WI38 (cell line): Measurements from ENCODE around the gene MTMR3.
"Not testable (repeated sequence)": the region's sequence is repeated elsewhere in the genome, so short reads cannot be mapped to it uniquely, and the experiment has no call there.

Source experiments
- H3K4me3 ChIP-seq: 2 replicates; pipeline ENCODE4 v1.5.1; 2011; ENCODE audit warnings: low read depth, mild to moderate bottlenecking, control low read depth, low read length
- TF ChIP-seq, protein P1 (sequence below): IDR thresholded peaks from 2 replicates; pipeline ENCODE4 v1.5.1; 2012; ENCODE audit warnings: low read depth, mild to moderate bottlenecking, control low read depth, low read length

Gene MTMR3

DNA sequence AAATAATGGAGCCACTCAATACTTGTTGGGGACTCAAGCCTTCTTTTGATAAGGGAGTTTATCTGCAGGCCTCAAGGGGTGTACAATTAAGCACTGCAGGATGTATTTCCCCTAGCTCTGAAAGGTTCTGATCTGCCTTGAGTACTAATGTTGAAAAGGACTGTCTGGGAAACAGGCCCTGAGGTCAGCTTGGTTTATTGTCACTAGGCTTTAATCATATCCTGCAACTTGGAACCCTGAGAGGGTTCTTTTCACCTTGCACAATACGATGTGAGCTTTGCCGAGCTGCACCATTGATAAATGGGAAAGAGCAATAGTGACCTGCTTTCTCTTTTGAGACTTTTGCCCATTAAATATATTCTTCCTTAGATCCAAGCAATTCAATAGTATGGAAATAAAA lies 165.7 kb downstream of the MTMR3 start:
- TF ChIP-seq, protein P1, sequence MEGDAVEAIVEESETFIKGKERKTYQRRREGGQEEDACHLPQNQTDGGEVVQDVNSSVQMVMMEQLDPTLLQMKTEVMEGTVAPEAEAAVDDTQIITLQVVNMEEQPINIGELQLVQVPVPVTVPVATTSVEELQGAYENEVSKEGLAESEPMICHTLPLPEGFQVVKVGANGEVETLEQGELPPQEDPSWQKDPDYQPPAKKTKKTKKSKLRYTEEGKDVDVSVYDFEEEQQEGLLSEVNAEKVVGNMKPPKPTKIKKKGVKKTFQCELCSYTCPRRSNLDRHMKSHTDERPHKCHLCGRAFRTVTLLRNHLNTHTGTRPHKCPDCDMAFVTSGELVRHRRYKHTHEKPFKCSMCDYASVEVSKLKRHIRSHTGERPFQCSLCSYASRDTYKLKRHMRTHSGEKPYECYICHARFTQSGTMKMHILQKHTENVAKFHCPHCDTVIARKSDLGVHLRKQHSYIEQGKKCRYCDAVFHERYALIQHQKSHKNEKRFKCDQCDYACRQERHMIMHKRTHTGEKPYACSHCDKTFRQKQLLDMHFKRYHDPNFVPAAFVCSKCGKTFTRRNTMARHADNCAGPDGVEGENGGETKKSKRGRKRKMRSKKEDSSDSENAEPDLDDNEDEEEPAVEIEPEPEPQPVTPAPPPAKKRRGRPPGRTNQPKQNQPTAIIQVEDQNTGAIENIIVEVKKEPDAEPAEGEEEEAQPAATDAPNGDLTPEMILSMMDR, result no peak
- no peak overlapping the region for H3K4me3 ChIP-seq

DNA sequence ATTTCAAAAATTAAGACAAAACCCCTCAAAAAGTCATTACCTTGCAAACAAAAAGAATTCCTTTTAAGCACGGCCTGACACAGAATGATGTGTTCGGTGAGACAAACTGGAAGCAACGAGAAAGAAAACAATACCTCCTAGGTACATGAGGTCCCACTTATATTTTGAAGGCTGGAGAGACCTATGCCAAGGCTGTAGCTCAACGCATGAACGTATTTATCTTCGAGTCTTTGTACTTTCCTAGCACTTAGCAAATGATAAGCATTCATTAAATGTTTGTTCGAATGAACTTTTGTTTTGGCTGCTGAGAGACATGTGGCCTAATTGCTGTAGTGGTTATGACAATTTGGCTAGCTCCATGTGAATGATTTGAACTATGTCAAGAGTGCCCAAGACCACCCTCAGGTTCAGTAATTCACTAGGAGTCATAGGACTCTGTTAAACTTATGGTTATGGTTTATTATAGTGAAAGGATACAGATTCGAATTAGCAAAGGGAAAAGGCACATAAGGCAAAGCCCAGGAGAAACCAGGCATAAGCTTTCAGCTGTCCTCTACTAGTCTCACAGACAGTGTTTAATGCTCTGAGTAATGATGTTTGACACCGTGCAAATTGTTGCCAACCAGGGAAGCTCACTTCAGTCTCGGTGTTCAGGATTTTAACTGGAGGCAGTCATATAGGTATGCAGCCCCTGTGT lies 171.2 kb downstream of the MTMR3 start:
- TF ChIP-seq, protein P1, result no peak

DNA sequence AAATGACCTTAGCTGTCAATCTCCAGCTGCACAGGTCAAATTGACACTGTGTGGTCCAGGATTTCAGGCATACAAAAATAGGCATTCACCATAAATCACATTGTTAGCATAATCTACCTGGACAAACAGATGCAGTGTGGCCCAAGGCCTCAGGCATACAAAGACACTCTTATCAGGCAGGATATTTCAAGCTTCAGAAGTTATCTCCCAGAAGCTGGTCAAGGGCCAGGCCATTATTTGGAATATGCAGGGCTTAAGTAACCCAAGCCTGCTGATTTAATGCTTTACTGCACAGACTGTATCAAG lies 171.7 kb downstream of the MTMR3 start:
- no peak overlapping the region for H3K4me3 ChIP-seq
- TF ChIP-seq, protein P1, result no peak

More for the DNA sequence above, 171.2 kb downstream of the MTMR3 start:
- H3K4me3 ChIP-seq, result no peak overlapping the region

- TF ChIP-seq, protein P1, result no peak
Observed at GRCh38 chr22:30056015-30056414, 173.0 kb downstream of the MTMR3 start.

GRCh38 chr22:30057375-30057774 lies 174.4 kb downstream of the MTMR3 start:
- TF ChIP-seq, protein P1, result no peak
- no peak overlapping the region for H3K4me3 ChIP-seq

More at GRCh38 chr22:30056015-30056414, 173.0 kb downstream of the MTMR3 start:
- H3K4me3 ChIP-seq, result no peak overlapping the region

DNA sequence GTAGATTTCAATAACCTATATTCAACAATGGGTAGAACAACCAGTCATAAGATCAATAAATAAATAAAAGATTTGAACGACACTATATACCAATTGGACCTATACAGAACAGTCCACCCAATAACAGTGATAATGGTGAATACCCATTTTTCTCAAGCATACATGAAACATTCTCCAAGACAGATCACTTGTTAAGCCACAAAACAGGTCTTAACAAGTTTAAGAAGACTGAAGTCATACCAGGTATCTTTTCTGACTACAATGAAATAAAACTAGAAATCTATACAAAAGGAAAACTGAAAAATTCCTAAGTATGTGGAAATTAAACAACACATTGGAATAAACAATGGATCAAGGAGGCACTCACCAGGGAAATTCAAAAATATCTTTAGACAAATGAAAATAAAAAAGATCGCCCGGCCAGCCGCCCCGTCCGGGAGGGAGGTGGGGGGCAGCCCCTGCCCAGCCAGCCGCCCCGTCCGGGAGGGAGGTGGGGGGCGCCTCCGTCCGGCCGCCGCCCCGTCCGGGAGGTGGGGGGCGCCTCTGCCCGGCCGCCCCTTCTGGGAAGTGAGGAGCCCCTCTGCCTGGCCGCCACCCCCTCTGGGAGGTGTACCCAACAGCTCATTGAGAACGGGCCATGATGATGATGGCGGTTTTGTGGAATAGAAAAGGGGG lies 176.5 kb downstream of the MTMR3 start:
- not testable (repeated sequence) for H3K4me3 ChIP-seq

DNA sequence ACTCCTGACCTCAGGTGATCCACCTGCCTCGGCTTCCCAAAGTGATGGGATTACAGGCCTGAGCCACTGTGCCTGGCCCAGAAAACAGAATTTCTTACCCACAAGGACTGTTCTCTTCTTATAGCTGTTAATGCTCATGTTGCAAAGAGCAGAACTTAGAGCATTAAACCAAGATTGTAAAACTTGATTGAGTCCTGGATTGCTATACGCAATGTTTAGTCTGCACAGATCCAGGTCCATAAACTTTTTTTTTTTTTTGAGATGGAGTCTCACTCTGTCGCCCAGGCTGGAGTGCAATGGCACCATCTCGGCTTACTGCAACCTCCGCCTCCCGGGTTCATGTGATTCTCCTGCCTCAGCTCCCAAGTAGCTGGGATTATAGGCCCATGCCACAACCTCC lies 178.1 kb downstream of the MTMR3 start:
- not testable (repeated sequence) for H3K4me3 ChIP-seq

- TF ChIP-seq, protein P1, result no peak
- no peak overlapping the region for H3K4me3 ChIP-seq
Observed at GRCh38 chr22:30062259-30062658, 179.3 kb downstream of the MTMR3 start.
